Measurements from ENCODE around the gene TACR2.

DNA sequence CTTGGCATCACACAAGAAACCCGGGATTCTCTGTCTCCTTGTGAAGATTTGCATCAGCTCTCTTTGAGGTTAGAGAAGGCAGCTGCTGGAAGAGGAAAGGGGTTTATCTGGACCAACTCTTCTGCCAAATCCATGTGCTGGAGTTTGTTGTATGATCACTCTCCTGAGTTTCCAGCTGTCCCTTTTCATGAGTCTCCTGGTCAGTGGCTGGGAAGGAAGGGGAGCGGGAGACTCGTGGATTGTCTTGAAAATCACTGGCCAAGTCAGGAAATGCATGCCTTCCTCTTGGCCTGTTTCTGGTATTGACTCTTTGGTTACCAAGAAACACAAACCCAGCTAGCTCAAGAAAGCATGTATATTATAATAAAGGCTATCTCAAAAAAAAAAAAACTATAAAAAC lies 38.8 kb downstream of the TACR2 start:
- TF ChIP-seq, protein P1, sequence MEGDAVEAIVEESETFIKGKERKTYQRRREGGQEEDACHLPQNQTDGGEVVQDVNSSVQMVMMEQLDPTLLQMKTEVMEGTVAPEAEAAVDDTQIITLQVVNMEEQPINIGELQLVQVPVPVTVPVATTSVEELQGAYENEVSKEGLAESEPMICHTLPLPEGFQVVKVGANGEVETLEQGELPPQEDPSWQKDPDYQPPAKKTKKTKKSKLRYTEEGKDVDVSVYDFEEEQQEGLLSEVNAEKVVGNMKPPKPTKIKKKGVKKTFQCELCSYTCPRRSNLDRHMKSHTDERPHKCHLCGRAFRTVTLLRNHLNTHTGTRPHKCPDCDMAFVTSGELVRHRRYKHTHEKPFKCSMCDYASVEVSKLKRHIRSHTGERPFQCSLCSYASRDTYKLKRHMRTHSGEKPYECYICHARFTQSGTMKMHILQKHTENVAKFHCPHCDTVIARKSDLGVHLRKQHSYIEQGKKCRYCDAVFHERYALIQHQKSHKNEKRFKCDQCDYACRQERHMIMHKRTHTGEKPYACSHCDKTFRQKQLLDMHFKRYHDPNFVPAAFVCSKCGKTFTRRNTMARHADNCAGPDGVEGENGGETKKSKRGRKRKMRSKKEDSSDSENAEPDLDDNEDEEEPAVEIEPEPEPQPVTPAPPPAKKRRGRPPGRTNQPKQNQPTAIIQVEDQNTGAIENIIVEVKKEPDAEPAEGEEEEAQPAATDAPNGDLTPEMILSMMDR (IDR thresholded peaks at IDR 0.05; ENCODE audit: low read depth, low read length) = no peak
- no peak for TF ChIP-seq EZH2phosphoT487 (IDR thresholded peaks at IDR 0.05; ENCODE audit: low read depth)
